Left ventricle myocardium superior (tissue), 1 donor: ENCODE results near the gene RAET1G. TPM values are rescaled to one million over a fixed set of nuclear protein-coding genes. Genes with fewer than 3 reads are reported as not detected.

Experiments used
- ATAC-seq: fragments of 200-7000 bp; cut with Tn5 transposase; one replicate; pipeline ENCODE4 v1.9.1; 2020; ENCODE audit warnings: mild to moderate bottlenecking, moderate library complexity
- DNase-seq: peaks from one replicate; pipeline ENCODE4 v3.0.0-alpha.2; 2020
- intact Hi-C: fragments of 100-400 bp; cut with micrococcal nuclease; formaldehyde crosslinking; loops from one replicate; pipeline ENCODE4 v1.11.0; 2022
- total RNA-seq: library from RNA; stranded (reverse); fragmentation: NEBNext Ultra II Directional; extraction: Animal tissue kit (Norgen Biotek cat#: 25700); gene quantifications from one replicate; pipeline ENCODE4 v1.2.1, GENCODE V29; 2021
- donor health status: DM: no; HTN: yes; CAD: no; lungs with severe emphysema.

Gene RAET1G
- total RNA-seq, 1 donor from 2014 or later, result 0.32 TPM

DNA sequence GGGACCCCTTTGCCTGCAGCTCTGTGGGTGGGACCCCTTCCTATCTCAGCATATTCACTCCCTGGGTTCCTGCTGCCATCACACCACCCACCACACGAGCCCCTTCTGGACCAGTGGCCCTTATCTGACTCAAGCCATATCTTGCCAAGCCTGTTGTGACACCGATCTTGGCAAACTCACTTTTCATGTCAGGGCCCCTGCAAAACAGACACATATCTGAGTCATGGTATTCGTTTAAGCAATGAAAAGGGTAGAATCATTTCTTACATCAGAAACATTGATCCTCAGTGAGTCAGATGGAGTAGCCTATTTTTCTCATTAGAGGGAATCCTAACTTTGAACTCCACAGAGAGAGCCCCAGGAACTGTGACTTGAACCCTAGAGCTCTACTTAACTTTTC is 35.6 kb downstream of the RAET1G start:
- intact Hi-C loops, result no loop called here
- no peak for DNase-seq
- no peak for ATAC-seq

DNA sequence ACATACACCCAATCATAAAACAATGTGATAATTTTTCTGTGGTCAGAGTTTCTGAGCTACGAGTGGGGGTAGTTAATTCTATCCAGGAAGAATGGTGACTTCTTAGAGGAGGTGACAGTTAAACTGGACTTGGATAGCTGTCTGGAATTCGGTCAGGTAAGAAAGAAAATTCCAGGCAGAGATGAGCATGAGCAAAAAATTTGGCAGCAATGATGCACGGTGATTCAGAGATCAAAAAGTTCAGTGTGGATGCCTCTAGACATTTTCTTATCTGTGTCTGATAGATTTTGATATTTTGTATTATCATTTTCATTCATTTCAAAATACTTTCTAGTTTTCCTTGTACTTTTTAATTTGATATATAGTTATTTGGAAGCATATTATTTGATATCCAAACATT is 37.0 kb downstream of the RAET1G start:
- DNase-seq (no peak), ATAC-seq (no peak)
- intact Hi-C loops, result no loop called here

DNA sequence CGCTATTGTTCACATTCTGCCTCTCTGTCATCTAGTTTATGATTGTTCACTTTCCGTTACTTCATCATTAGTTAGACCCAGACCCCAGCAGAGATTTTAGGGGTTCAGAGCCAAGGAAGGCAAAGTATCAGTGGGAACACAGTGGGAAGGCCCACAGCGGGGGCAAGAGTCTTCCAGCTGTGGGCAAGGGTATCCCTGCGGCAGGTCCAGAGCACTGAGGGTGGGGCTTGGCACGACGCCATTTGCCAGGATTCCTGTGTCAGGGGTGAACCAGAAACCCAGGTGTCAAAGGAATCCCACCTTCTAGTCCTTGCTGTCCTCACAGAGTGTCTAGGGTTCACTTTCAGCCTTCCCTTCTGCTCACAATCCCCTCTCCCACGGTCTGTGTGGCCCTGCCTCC is 38.3 kb downstream of the RAET1G start:
- intact Hi-C loops, result no loop called here
- DNase-seq (no peak), ATAC-seq (no peak)

DNA sequence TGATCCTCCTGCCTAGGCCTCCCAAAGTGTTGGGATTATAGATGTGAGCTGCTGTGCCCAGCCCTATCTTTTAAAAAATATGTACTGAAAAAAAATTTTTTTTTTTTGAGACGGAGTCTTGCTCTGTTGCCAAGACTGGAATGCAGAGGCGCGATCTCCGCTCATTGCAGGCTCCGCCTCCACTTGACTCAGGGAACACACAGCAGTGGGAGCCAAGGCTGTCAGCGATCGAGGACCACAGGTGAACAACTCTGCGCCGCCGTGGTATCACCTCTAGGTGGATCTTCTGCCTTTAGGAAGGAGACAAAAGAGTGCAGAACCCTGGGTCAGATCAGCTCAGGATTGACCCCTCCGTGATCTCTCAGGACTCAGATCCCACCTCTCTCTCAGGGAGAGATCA is 38.7 kb downstream of the RAET1G start:
- DNase-seq (peak; percentile 50), ATAC-seq (peak; percentile 69)
- intact Hi-C loops, result no loop called here

DNA sequence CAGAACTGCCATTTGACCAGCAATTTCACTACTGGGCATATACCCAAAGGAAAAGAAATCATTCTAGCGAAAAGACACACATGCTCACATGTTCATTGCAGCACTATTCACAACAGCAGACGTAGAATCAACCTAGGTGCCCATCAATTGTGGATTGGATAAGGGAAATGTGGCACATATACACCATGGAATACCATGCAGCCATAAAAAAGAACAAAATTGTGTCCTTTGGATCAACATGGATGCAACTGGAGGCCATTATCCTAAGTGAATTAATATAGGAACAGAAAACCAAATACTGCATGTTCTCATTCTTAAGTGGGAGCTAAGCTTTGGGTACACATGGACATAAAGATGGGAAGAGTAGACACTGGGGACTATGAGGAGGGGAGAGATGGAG is 41.1 kb downstream of the RAET1G start:
- intact Hi-C loops, result no loop called here
- ATAC-seq, result no peak

DNA sequence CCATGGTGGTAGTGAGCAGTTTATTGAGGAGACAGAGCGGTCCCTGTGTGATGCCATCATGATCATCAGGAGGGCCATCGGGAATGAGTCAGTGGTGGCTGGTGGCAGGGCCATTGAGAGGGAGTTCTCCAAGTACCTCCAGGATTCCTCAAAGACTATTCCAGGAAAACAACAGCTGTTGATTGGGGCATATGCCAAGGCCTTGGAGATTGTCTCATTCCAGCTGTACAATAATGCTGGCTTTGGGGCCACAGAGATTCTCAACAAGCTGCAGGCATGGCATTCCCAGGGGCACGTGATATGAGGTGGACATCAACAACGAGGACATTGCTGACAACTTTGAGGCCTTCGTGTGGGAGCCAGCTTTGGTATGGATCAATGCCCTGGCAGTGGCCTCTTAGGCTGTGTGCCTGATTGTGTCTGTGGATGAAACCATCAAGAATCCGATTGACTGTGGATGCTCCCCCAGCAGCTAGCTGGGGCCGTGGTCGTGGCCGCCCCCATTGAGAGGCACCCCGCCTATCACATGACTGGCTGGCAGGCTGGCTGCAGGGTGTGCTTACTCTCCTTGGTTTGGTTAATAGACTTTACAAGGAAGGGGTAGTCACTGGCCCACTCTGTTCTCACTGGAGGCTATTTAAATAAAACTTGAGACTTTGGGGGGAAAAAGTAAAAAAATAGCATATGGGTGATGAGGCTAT is 41.7 kb downstream of the RAET1G start:
- ATAC-seq, result no peak
- no peak for DNase-seq
- intact Hi-C loops, result no loop called here

More for the DNA sequence above, 41.1 kb downstream of the RAET1G start:
- DNase-seq, result no peak

DNA sequence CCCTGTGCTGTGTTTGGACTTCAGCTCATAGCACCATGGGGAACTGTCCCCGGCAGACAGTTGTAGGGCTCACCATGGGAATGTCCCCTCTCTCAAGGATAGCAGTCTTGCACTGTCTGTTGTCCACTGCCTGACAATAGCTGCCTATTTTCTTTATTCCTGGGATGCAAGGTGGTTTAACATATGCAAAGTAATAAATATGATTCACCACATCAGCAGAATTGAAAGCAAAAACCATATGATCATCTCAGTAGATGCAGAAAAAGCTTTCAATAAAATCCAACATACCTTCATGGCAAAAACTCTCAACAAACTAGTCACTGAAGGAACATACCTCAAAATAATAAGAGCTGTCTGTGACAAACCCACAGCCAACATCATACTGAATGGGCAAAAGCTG is 45.3 kb downstream of the RAET1G start:
- intact Hi-C loops, result no loop called here
- no peak for ATAC-seq

DNA sequence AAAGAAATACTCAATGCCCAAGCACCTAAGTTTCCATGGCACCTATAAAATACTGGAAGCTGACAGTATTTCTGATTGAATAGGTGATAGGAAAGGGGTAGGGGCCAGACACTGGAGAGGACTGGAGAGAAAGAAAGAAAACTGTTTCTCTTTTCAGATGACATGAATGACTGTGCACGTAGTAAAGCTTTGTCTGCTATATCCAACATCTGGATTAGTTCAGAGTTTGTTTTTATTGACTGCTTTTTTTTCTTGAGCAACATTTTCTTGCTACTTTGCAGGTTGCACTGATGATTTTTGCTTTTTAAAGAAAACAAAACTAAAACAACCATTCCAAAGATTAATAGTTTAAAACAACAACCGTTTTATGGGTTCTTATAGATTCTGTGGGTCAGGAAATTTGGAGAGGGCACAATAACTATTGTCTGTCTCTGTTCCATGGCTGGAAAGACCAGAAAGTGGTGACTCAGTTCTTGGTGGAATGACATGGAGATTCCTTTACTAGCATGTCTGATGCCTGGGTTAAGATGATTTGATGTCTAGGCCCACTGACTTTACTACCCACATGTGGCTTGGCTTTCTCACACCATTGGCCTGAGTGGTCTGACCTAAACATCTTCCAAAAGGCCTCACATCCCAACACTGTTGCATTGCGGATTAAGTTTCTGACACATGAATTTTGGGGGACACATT is 46.5 kb downstream of the RAET1G start:
- ATAC-seq (no peak), DNase-seq (no peak)
- intact Hi-C loops, result no loop called here

More for the DNA sequence above, 45.3 kb downstream of the RAET1G start:
- DNase-seq, result no peak

DNA sequence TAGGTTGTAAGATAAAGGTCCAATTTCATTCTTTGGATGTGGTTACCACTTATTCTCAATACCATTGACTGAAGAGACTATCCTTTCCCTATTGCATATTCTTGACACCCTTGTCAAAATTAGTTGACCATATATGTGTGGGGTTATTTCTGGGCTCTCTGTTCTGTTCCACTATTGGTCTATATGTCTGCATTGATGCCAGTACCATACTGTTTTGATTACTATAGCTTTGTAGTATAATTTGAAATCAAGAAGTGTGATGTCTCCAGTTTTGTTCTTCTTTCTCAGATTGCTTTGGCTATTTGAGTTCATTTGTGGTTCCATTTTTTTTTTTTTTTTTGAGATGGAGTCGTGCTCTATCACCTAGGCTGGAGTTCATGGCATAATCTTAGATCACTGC is 50.7 kb downstream of the RAET1G start:
- ATAC-seq (no peak), DNase-seq (no peak)
- intact Hi-C loops, result no loop called here

DNA sequence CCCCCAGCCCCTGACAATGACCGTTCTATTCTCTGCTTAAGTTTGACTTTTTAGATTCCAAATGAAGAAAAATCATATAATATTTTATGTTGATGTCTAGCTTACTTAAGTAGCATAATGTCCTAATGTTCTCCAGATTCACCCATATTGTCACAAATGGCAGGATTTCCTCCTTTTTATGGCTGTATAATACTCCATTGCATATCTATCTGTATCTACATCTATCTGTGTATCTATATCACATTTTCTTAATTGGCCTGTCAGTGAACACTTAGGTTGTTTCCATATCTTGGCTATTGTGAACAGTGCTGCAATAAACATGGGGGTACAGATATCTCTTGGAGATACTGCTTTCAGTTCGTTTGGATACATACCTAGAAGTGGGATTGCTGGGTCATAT is 51.7 kb downstream of the RAET1G start:
- DNase-seq (no peak), ATAC-seq (no peak)
- intact Hi-C loops, result no loop called here

DNA sequence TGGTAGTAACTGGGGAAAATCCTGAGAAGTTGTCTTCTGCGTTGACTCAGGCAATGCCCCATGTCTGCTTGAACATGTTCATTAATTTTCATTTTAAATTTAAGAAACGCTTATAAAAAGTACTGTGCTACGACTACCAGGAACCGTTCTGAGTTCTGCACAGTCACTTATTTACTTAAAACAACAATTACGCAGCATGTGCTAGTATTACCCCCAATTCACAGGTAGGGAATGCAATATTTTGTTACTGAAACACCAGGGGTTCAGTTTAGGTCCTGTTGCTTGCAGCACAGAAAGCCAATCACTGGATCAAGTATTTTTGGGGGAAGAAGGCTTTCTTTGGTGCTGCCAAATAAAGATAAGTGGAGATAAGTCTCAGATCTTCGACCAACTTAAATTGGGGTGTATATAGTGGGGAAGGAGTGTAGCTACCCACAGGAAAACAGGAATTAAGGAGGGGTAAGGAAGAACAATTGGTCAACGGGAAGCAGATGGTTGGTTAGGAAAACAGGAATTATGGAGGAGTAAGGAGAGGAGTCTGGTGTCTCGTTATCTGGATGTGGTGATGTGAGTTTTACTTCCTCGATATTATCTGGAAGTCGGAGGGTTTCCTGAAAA is 53.5 kb downstream of the RAET1G start:
- intact Hi-C loops, result no loop called here
- ATAC-seq, result no peak
- DNase-seq, result no peak

DNA sequence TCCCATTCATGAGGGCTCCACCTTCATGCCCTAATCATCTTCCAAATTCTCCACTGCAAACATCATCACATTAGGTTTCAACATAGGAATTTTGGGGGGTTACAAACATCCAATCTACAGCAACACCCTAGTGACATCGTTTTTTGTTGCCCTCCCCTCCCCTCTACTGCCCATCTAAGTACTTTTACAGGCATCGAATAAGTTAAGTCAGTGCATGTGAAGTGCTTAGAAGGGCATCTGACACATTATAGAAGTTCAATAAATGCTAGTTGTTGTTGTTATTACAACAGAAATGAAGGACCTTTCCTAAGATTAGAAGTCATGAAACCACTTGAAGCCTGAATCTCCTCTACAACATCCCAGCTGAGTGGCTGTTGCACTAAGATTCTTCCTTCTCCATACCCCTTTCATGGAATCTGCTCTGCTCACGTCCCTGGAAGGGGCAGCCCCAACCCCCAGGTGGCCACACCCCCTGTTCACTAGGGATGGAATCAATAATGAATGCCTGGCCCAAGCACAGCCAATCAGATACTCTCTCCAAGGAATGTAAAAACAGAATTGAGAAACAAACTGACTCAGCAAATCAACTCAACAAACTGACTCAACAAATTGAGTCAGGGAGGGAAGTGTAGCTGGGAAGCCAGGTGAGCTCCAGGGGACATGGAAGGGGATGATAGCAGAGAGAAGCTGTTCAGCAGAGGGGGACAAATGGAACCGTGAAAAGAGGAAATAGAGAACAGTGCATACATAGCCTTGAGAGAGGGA is 54.9 kb downstream of the RAET1G start:
- intact Hi-C loops, result no loop called here
- ATAC-seq, result no peak
- no peak for DNase-seq

Other genes starting within 250 kb of the RAET1G start
- 12.2 TPM for gene LATS1, start 205.0 kb downstream of the RAET1G start, total RNA-seq
- gene NUP43, start 176.6 kb downstream of the RAET1G start, total RNA-seq, result 30.1 TPM
- 171 TPM for gene PCMT1, start 173.4 kb downstream of the RAET1G start, total RNA-seq
- gene LRP11, start 58.8 kb downstream of the RAET1G start, total RNA-seq, result 21.5 TPM
- 0.79 TPM for gene RAET1E, start 25.0 kb downstream of the RAET1G start, total RNA-seq
- gene ULBP2, start 18.9 kb upstream of the RAET1G start, total RNA-seq, result 0.84 TPM
- 0.17 TPM for gene ULBP1, start 40.8 kb upstream of the RAET1G start, total RNA-seq
- not detected for gene RAET1L, start 102.4 kb upstream of the RAET1G start, total RNA-seq
- gene ULBP3, start 146.0 kb upstream of the RAET1G start, total RNA-seq, result 1.1 TPM
- 123 TPM for gene PPP1R14C, start 219.9 kb upstream of the RAET1G start, total RNA-seq